A549 (cell line): ENCODE measurements around the gene NSRP1.

Source experiments
- CHD2 ChIP-seq: fragments of 150-350 bp; IDR thresholded peaks from 2 replicates; pipeline ENCODE4 v1.6.1; 2014; ENCODE audit warnings: low read length; ENCODE audit not compliant: partially characterized antibody
- CTCF ChIP-seq: fragments of >200 bp; sonication (Bioruptor Twin); formaldehyde crosslinking; IDR thresholded peaks from 3 replicates; pipeline ENCODE4 v1.5.1; 2016
- EHF ChIP-seq: fragments of 250-450 bp; sonication (Bioruptor Pico); IDR thresholded peaks from 2 replicates; pipeline ENCODE4 v1.5.0; 2020; ENCODE audit warnings: mild to moderate bottlenecking
- ELK1 ChIP-seq: fragments of 150-350 bp; IDR thresholded peaks from 2 replicates; pipeline ENCODE4 v1.6.1; 2014; ENCODE audit warnings: low read depth, mild to moderate bottlenecking, low read length
- HES2 ChIP-seq: fragments of >200 bp; sonication (Bioruptor Twin); formaldehyde crosslinking; IDR thresholded peaks from 2 replicates; pipeline ENCODE4 v1.6.1; 2016
- NR3C1 ChIP-seq: fragments of >200 bp; sonication (Bioruptor Twin); formaldehyde crosslinking; IDR thresholded peaks from 3 replicates; pipeline ENCODE4 v1.6.1; 2017
- RFX5 ChIP-seq: fragments of 450-650 bp; IDR thresholded peaks from 2 replicates; pipeline ENCODE4 v1.7.1; 2014; ENCODE audit warnings: antibody characterized with exemption, mild to moderate bottlenecking, moderate library complexity
- SMC3 ChIP-seq: fragments of >200 bp; sonication (Bioruptor Twin); formaldehyde crosslinking; IDR thresholded peaks from 3 replicates; pipeline ENCODE4 v1.6.1; 2018; ENCODE audit warnings: inconsistent platforms

GRCh38 chr17:30211371-30211770 is 94.8 kb downstream of the NSRP1 start:
- no peak for TF ChIP-seq EHF (CRISPR knock-in tag)
- no peak for TF ChIP-seq SMC3
- TF ChIP-seq CHD2: no peak
- no peak for TF ChIP-seq CTCF
- no peak for TF ChIP-seq RFX5
- no peak for TF ChIP-seq HES2
- no peak for TF ChIP-seq ELK1
- no peak for TF ChIP-seq NR3C1
